GM20431 (cell line): Measurements from ENCODE around the gene SV2C.

Experiments
- in situ Hi-C: fragments of 300-500 bp; cut with MseI, MboI; formaldehyde crosslinking; loops from one replicate; pipeline ENCODE4 v1.15.0; 2020; ENCODE audit warnings: low sequenced_read_pairs; ENCODE audit not compliant: unreplicated experiment

Gene SV2C

GRCh38 chr5:76196886-76197489, 113.8 kb downstream of the SV2C start:
- in situ Hi-C loops, result no loop called here

- in situ Hi-C loops, result no loop called here
Observed at GRCh38 chr5:76197726-76198125, 114.5 kb downstream of the SV2C start.

GRCh38 chr5:76199336-76200318, 116.4 kb downstream of the SV2C start:
- in situ Hi-C loops, result no loop called here

- in situ Hi-C loops, result no loop called here
Observed at GRCh38 chr5:76202182-76202581, 119.0 kb downstream of the SV2C start.

GRCh38 chr5:76204191-76204590, 121.0 kb downstream of the SV2C start:
- in situ Hi-C loops, result no loop called here

GRCh38 chr5:76204713-76205112, 121.5 kb downstream of the SV2C start:
- in situ Hi-C loops, result no loop called here

- in situ Hi-C loops, result no loop called here
Observed at GRCh38 chr5:76207120-76207519, 123.9 kb downstream of the SV2C start.

GRCh38 chr5:76209297-76209696, 126.1 kb downstream of the SV2C start:
- in situ Hi-C loops, result no loop called here

- in situ Hi-C loops, result no loop called here
Observed at GRCh38 chr5:76210946-76211345, 127.8 kb downstream of the SV2C start.

GRCh38 chr5:76213858-76214257, 130.7 kb downstream of the SV2C start:
- in situ Hi-C loops, result no loop called here

- in situ Hi-C loops, result no loop called here
Observed at GRCh38 chr5:76216748-76217147, 133.6 kb downstream of the SV2C start.

- in situ Hi-C loops, result no loop called here
Observed at GRCh38 chr5:76219636-76220035, 136.5 kb downstream of the SV2C start.

- in situ Hi-C loops, result no loop called here
Observed at GRCh38 chr5:76221311-76221710, 138.1 kb downstream of the SV2C start.

- in situ Hi-C loops, result no loop called here
Observed at GRCh38 chr5:76222318-76222717, 139.1 kb downstream of the SV2C start.

GRCh38 chr5:76223696-76224095, 140.5 kb downstream of the SV2C start:
- in situ Hi-C loops, result no loop called here

GRCh38 chr5:76224898-76225297, 141.7 kb downstream of the SV2C start:
- in situ Hi-C loops, result no loop called here

- in situ Hi-C loops, result no loop called here
Observed at GRCh38 chr5:76225336-76225735, 142.2 kb downstream of the SV2C start.

- in situ Hi-C loops, result no loop called here
Observed at GRCh38 chr5:76229900-76230299, 146.7 kb downstream of the SV2C start.

- in situ Hi-C loops, result no loop called here
Observed at GRCh38 chr5:76230711-76231285, 147.6 kb downstream of the SV2C start.

GRCh38 chr5:76234665-76235064, 151.5 kb downstream of the SV2C start:
- in situ Hi-C loops, result no loop called here

GRCh38 chr5:76236684-76237083, 153.5 kb downstream of the SV2C start:
- in situ Hi-C loops, result no loop called here
